Activated CD4-positive, alpha-beta T cell treated with anti-CD3 and anti-CD28 coated beads, Interleukin-2, amount 50 U/mL, for 4 hours (primary cell): ENCODE data around the gene THAP3.
"Not testable (repeated sequence)": the region's sequence is repeated elsewhere in the genome, so short reads cannot be mapped to it uniquely, and the experiment has no call there.

ENCODE experiments used
- DNase-seq, 2 experiments: peaks; one replicate each; pipeline ENCODE4 v3.0.0-alpha.2; 2020

The THAP3 gene

GRCh38 chr1:6635910-6636760, 11.5 kb downstream of the THAP3 start:
- no peak for DNase-seq

GRCh38 chr1:6636778-6637177, 12.1 kb downstream of the THAP3 start:
- not testable (repeated sequence) for DNase-seq

- no peak for DNase-seq
Observed at GRCh38 chr1:6637770-6638169, 13.1 kb downstream of the THAP3 start.

- DNase-seq: no peak
Observed at GRCh38 chr1:6638226-6638625, 13.6 kb downstream of the THAP3 start.

- DNase-seq: not testable (repeated sequence)
Observed at GRCh38 chr1:6640867-6641266, 16.2 kb downstream of the THAP3 start.

GRCh38 chr1:6645018-6645417, 20.4 kb downstream of the THAP3 start:
- DNase-seq: no peak

- DNase-seq: peak; percentile 8 to 15
Observed at GRCh38 chr1:6646499-6647148, 22.0 kb downstream of the THAP3 start.

- no peak for DNase-seq
Observed at GRCh38 chr1:6648556-6648955, 23.9 kb downstream of the THAP3 start.

GRCh38 chr1:6651909-6652308, 27.2 kb downstream of the THAP3 start:
- DNase-seq: no peak

- DNase-seq: no peak
Observed at GRCh38 chr1:6652986-6653385, 28.3 kb downstream of the THAP3 start.

GRCh38 chr1:6653436-6654290, 29.0 kb downstream of the THAP3 start:
- DNase-seq: no peak

- no peak for DNase-seq
Observed at GRCh38 chr1:6657138-6657537, 32.5 kb downstream of the THAP3 start.

GRCh38 chr1:6658359-6659060, 33.8 kb downstream of the THAP3 start:
- no peak for DNase-seq

GRCh38 chr1:6660415-6661049, 35.9 kb downstream of the THAP3 start:
- DNase-seq: no peak

- DNase-seq: not testable (repeated sequence)
Observed at GRCh38 chr1:6662468-6662867, 37.8 kb downstream of the THAP3 start.

GRCh38 chr1:6666696-6667095, 42.0 kb downstream of the THAP3 start:
- DNase-seq: no peak

GRCh38 chr1:6667139-6667538, 42.5 kb downstream of the THAP3 start:
- DNase-seq: no peak

- DNase-seq: no peak
Observed at GRCh38 chr1:6668503-6668902, 43.8 kb downstream of the THAP3 start.

GRCh38 chr1:6672558-6672957, 47.9 kb downstream of the THAP3 start:
- DNase-seq: no peak

GRCh38 chr1:6673816-6674398, 49.2 kb downstream of the THAP3 start:
- DNase-seq: no peak

GRCh38 chr1:6674771-6675170, 50.1 kb downstream of the THAP3 start:
- DNase-seq: no peak

- DNase-seq: no peak
Observed at GRCh38 chr1:6675941-6676340, 51.3 kb downstream of the THAP3 start.
